Forelimb muscle (tissue), 1 donor: ENCODE results near the gene MFSD6. TPM values are rescaled to one million over a fixed set of nuclear protein-coding genes. Genes with fewer than 3 reads are reported as not detected.
"Not testable (repeated sequence)": the region's sequence is repeated elsewhere in the genome, so short reads cannot be mapped to it uniquely, and the experiment has no call there.

Source experiments
- DNase-seq: peaks from one replicate; pipeline ENCODE4 v3.0.0-alpha.2; 2013; ENCODE audit warnings: low read depth
- polyA plus RNA-seq: library from polyadenylated mRNA; unstranded; fragments of 120-200 nt; gene quantifications from one replicate; pipeline ENCODE4 v1.2.1, GENCODE V29; 2013; ENCODE audit not compliant: insufficient read length

Gene MFSD6
- polyA plus RNA-seq = 9.3 TPM

DNA sequence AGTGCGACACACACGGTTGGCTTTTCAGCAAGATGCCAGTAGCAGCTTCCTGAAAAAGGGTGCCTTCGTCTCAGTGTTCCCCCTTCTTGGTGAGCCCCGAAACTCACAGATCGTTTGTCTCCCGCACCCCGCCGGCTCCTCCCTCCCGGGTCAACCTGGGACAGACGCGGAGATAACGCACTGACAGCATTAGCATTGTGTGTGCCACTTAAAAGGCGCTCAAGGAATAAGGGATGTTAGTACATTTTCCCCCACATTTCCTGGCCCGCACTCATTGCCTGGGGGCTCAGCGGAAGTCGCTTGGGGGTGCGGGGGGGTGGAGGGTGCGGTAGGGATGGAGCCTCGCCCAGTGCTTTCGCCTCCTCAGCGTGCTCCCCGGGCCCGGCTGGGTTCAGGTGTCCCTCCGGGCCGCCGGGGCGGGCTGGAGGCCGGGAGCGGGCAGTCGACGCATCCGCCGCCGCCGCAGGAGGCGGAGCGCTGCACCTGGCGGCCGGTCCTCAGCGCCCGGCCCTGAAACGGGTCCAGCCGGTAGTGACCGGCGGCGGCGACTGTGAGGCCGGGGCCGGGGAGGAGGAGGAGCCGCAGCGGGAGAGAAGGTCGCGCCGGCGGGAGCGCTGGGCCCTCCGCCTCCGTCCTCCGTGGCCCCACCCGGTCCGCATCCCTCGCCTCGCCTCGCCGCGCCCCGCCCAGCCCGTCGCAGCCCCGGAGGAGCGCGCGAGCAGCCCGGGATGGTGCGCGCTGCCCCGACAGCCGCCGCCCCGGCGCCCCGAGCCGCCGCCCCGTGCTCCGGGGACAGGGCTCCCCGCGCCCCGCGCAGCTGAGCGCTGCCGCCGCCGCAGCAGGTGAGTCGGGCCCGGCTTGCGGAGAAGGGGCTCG lies at the start of gene MFSD6:
TSS of gene MFSD6 (plus strand) at position 694 of the 876 bp plus-strand sequence. CDS start 27,675 bp downstream, outside the sequence.
- no peak for DNase-seq

DNA sequence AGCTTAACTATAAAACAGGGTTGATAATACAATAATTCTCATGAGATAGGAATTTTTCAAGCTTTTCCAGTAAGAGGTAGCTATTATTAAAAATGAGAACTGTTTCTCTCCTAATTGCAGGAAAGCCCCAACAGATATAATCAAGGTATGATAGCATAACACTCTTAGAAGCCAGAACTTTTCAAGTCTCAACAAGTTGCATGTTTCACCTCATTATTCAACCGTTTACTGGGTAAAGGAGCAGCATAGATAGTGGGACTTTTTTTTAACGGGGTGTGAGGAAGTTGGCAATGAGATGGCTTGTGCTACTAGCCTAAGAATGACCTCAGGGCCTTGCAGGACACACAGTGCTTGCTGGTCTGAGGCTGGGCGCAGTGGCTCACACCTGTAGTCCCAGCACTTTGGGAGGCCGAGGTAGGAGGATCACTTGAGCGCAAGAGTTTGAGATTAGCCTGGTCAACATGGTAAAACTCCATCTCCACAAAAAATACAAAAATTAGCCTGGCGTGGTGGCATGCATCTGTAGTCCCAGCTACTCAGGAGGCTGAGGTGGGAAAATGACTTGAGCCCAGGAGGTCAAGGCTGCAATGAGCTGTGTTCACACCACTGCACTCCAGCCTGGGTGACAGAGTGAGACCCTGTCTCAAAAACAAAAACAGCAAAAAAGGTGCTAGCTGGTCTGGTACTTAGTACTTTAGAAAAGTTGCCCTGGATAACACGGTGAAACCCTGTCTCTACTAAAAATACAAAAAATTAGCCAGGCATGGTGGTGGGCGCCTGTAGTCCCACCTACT lies 49.3 kb upstream of the MFSD6 start:
- DNase-seq = not testable (repeated sequence)

DNA sequence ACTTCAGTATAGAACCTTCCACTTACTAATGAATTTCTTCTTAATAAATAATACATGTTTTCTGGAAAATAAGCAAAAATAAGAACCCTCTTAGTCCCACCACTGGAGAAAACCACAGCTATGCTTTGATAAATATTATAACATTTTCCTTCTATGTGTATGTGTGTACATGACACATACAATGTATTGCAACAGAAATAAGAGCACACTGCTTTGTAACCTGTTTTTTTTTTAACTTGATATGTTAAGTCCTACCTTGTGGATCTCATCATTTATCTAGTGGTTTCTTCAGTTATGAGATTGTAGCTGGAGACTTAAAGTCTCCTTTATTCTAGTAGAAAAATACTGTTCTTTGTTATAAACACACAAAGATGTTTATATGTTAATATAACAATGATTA lies 47.6 kb upstream of the MFSD6 start:
- no peak for DNase-seq

DNA sequence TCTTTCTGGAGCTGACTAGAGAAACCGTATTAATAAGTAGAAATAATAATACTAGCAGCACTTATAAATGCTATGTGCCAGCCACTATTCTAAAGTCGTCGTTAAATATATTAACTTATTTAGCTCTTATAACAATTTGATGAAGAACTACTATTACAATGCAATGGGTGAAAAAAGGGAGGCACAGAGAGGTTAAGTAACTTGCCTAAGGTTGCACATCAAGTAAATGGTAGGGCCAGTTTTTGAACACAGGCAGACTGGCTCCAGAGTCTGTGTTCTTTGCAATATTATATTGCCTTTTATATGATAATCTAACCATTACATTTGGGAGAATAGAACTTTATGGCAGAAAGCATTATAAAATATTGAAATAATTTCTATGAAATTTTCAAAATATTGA lies 47.2 kb upstream of the MFSD6 start:
- DNase-seq = no peak

DNA sequence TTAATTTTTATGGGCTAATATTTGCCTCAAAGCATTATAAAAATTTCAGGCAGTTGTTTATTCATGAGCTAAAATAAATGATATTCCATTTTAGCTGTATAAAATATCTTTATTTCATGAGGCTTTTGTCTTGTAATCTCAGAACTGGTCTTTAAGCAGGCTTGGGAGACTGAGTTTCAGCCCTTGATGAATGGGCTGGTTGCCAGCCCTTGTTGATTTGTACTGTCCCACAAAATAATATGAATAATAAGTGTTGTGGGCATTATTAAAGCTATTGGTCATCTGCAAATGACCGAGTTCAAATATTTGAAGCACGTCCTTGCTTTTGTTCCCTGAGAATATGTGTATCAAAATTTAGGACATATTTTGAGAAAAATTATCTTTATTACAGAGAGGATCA lies 46.6 kb upstream of the MFSD6 start:
- DNase-seq = no peak

DNA sequence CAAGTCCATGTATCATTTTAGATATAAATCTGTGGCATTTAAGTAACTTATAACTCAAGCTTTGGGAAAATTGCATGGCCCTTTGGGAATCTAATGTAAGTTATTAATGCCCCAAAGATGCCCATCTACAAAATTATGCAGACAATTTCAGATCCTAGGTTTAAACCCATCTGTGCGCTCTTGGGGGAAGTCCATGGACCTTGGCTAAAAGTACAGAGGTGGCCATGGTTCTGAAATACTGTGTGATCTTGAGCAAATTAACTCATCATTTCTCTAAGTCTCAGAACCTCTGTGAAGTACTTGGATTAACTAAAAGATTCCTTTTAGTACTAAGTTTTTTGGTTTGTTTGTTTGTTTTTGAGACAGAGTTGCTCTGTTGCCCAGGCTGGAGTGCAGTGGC lies 45.3 kb upstream of the MFSD6 start:
- DNase-seq = no peak

DNA sequence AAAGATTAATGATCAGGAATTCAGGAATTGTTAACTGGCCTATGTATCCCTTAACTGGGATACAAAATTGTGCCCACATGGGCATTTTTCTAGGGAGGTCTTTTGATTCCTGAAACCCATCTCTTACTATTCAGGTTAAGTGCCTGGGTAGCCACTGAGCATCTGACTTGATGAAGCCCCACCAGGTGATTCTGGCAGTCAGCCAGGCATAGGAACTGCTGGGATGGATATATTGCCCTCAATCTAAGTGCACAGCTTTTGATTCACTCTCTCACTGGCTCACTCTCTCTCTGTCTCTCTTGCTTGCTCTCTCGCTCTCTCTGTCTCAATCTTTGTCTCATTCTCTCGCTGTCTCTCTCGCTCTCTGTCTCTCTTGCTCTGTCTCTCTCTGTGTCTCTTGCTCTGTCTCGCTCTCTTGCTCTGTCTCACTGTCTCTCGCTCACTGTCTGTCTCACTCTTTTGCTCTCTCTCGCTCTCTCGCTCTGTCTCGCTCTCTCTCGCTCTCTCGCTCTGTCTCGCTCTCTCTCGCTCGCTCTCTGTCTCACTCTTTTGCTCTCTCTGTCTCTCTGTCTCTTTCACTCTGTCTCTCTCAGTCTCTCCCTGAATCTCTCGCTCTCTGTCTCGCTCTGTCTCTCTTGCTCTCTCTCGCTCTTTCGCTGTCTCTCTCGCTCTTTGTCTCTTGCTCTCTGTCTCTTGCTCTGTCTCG lies 42.5 kb upstream of the MFSD6 start:
- DNase-seq = no peak

DNA sequence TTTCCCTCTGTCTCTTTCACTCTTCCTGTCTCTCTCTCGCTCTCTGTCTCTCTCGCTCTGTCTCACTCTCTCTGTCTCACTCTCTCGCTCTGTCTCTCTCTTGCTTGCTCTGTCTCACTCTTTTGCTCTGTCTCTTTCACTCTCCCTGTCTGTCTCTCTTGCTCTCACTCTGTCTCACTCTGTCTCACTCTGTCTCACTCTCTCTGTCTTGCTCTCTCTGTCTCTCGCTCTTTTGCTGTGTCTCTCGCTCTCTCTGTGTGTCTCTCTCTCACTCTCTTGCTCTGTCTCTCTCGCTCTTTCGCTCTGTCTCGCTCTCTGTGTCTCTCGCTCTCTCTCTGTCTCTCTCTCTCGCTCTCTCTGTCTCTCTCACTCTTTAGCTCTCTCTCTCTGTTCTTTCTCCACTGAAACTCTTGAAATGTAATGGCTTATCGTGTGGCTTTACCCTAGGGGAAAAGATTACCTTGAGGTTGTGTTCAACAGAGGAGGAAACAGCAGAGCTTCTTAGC lies 41.9 kb upstream of the MFSD6 start:
- DNase-seq = no peak

DNA sequence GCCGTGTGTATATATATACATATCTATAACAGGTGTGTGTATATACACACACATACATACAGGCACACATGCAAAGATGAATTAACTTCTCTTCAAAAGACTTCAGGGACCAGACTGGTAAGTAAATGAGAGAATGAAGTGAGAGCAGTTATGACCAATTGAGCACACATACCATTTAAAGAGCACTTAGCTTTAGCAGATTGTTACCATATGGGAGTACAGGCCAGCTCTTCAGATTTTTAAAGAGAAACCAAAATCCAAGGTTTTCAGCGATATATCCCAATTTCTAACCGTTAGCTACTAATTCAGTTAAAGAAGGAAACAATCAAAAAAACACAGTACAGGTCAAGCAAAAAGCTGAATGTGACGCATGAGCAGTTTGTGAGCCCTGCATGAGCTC lies 41.1 kb upstream of the MFSD6 start:
- no peak for DNase-seq

DNA sequence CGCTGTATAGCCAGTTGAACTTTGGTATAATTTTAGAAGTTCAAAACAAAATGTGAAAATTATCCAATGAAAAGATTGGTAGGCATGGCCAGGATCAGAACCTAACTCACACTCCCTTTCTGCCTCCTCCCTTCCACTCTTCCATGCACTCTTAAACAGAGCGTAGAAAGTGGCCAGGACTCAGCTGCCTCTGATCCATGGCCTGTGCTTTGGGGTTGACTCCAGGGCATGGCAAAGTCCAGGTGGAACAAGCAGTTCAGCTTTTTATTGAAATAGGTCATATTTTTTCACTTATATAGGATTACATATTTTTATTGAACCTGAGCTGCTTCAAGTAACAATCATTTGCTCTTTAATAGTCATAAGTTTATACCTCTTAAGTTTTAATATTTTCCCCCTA lies 38.5 kb upstream of the MFSD6 start:
- DNase-seq = no peak

DNA sequence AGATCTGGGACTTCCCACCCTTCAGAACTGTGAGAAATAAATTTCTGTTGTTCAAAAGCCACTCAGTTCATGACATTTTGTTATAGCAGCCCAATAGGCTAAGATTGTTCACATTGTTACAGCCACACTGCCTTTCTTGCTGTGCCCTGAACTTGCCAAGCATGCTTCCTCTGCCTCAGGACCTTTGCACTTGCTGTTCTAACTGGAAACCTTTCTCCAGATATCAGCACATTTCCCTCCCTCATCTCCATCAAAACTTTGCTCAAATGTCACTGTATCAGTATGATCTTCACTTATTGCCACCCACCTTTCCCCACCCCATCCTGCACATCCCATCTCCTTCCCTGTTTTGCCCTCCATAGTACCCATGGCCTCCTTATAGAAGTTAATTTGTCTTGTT lies 32.1 kb upstream of the MFSD6 start:
- DNase-seq = no peak

DNA sequence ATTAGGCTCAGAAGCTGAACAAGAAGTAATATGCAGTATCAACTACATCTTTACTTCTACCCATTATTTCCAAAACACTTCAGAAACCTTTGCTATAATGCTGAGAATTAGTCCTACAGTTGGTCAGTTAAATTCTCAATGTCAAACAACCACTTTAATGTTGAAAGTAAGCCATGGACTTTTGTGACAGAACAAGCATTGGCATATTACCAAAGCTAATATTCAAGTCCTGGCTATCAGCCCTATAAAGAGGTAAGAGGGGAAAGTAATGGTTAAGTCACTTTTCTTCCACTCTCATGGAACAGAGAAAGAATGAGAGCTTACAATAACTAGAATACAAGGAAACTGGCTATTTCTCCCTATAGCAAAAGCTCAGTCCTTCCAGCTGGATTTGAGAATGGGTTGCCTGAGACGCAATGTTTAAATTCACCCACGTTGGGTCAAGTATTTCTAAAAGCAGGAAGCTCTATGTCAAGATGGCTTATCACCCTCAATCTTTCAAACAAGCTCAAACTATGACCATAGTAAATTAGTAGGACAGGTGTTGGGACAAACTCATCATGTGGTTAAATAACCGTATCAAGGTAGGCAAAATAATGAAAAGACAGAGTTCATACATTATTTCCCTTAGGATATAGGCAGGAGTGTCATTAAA lies 31.4 kb upstream of the MFSD6 start:
- DNase-seq = no peak

DNA sequence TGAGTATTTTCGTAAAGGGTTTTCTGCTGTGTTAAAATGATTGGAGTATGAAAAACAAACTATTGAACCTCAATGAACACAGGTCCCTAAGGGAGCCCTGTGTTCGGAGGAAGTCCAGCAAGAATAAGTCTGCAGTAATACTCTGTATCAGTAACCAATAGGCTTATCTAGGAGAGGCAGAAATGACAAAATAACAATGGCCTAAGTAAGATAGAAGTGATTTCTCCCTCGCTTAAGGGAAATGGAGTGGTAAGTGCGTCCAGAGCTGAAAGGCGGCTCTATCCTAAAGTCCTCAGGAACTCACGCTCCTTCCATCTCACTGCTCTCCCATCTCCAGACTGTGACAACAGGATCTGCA lies 29.3 kb upstream of the MFSD6 start:
- DNase-seq = no peak

DNA sequence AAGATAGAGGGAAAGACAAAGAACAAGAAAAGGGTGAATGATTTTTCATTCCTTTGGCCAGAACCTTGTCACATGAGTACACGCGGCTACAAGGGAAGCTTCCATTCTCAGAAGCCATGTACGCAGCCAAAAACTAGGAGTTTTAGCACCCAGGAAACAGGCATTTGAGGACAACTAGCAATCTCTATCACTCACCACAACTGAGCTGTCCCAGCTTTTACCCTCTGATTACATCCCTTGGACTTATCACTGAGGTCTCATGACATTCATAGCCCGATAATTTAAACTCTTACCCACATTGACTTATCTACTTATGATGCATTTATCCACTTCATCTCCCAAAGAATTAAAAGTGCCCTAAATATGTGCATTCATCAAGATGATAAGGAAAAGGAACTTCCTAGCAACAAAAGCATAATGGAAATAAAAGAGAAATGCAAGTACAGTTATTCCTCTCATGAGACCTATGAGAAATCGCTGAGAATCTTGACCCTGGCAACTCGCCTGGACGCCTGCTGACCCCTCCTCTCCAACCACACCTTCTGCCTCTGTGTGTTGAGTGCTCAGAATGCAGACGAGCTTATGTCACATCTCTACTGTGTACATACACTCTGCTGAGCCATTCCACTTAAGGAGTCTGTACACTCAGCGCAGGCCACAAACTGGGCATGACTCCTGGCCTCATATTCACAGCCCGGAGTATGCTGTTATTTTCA lies 28.7 kb upstream of the MFSD6 start:
- peak; percentile 34 for DNase-seq

DNA sequence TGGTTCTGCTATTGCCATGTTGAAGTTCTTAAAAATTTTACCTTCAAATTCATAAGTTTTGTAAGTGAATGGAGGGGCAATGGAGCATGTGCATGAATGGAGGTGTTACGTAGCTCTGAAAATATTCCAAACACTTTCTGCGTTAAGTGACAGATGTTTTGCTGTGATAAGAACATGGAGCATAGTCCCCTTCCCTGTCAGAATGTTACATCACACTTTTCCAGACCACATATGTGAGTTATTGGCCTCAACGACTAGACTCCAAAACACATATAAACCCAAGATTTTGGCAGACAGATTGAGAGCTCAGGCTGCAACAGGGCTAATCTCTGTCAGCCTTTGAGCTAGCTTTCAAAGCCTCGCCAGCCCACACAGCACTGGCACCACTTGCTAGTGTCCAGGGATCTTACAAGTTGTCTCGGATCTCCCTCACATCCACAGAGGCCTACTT lies 27.2 kb upstream of the MFSD6 start:
- no peak for DNase-seq

DNA sequence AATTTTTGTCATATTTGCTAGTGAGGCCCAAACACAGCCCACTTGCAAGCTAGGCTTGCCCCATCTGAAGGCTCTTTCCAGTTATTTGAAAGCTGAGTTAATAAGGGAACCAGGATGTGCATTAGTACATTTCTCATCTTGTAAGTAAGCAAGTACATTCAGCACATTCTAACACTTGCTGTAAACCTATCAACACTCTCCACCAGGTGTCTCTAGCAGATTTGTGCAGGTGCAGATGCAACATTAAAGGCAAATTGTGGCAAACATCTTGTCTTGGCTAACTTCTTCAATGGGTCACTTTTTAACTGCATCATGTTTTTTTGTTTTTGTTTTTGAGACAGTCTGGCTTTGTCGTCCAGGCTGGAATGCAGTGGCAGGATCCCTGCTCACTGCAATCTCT lies 25.3 kb upstream of the MFSD6 start:
- DNase-seq = no peak

DNA sequence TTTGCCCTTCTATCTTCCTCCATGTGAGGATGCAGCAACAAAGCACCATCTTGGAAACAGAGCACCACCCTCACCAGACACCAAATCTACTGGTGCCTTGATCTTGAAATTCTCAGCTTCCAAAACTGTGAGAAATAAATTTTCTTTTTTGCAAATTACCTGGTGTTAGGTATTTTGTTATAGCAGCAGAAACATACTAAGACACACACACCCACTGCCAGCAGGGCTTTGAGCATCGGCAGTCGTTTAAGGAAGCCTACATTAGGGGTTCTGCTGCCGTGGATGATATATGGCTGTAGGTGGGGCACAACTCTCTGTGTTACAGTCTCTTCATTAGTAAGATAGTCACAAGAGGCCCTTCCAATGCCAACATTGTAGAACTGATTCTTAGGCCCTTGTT lies 20.7 kb upstream of the MFSD6 start:
- no peak for DNase-seq

DNA sequence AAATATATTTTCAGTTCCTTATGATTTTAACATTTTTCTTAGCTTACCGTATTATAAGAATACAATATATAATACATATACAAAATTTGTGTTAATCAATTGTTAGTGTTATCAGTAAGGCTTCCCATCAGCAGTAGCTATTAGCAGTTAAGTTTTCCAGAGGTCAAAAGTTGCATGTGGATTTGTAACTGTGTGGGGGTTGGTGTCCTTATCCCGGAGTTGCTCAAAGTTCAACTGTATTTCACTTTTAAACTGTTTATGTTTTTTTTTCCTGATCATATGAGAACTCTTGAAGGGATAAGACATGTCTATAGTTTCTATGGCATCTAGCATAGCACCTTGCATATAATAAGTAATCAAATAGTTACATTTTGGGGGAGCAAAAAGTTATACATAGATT lies 11.9 kb upstream of the MFSD6 start:
- DNase-seq = no peak

DNA sequence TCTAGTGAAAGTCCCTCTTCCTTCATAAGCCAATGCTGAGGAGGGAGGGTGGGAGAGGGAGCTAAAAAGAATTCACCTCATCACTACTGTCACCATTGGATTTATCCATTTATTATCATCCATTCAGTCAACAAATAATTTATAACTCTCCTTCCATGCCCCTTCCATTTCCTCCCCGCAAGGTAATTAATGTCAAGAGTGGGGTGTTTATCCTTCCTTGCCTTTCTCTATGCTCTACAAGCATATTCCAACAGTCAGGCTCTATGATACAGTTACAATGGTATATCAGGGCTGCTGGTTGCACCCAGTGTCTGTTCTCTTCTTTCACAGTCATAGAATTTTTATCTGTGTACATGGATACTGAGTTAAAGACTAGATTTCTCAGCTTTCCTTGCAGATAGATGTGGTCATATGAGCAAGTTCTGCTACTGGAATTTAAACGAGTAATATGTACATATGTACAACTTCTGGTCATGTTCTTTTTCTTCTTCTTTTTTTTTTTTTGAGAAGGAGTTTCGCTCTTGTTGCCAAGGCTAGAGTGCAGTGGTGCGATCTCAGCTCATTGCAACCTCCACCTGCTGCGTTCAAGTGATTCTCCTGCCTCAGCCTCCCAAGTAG lies 5.1 kb upstream of the MFSD6 start:
- DNase-seq = no peak

DNA sequence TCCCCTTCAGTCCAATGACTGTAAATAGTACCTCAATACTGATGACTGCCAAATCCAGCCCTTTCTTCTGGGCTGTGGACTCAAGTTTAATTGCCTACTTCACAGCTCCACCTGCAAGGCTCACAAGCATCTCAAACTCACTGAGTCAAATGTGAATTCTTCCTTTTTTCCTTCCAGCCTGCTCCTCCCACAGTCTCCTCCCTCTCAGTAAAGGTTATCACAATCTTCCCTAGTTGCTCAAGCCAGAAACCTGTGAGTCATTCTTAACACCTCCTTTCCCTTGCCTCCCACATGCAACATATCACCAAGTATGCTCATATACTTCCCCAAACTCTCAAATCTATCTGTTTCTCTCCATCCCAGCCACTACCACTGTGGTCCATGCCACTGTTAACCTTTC lies 3.7 kb upstream of the MFSD6 start:
- DNase-seq = no peak

DNA sequence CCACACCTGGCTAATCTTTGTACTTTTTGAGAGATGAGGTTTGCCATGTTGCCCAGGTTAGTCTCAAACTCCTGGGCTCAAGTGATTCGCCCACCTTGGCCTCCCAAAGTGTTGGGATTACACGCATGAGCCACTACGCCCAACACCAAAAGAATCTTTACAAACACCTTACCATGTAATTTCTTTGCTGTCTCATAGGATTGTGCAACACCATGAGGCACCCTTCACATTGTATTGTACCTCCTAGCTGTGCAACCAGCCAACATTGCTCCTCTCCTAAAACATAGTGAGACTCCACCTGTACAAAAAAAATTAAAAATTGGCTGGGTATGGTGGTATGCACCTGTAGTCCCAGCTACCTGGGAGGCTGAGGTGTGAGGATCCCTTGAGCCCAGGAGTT lies 3.1 kb upstream of the MFSD6 start:
- no peak for DNase-seq
